ENCODE results near the gene FAR1. TPM values are rescaled to one million over a fixed set of nuclear protein-coding genes. Genes with fewer than 3 reads are reported as not detected.
"Not testable (repeated sequence)": the region's sequence is repeated elsewhere in the genome, so short reads cannot be mapped to it uniquely, and the experiment has no call there.

The FAR1 gene
- total RNA-seq, 1 donor from 2014 or later = 58.0 TPM

- no peak for DNase-seq (ENCODE audit: low spot score, unreplicated experiment)
These were observed 18.8 kb upstream of the FAR1 start for GRCh38 chr11:13649619-13650018.

DNA sequence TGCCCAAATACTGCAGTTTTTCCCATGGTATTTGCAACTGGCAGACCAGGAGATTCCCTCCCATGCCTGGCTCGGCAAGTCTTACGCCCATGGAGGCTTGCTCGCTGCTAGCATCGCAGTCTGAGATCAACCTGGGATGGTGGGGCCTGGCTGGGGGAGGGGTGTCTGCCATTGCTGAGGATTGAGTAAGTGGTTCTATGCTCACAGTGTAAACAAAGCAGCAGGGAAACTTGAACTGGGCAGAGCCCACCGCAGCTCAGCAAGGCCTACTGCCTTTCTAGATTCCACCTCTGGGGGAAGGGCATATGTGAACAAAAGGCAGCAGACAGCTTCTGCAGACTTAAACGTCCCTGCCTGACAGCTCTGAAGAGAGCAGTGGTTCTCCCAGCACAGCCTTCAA is 17.0 kb upstream of the FAR1 start:
- Mint-ChIP-seq H3K9me3 (ENCODE audit: low read depth) (peaks cover 12% of the 10 kb centered on the region), H3K27me3 (peaks cover 13% of the 10 kb centered on the region)
- not testable (repeated sequence) for H3K4me3 Mint-ChIP-seq (ENCODE audit: low read depth); H3K27ac Mint-ChIP-seq; H3K36me3 Mint-ChIP-seq (ENCODE audit: insufficient read depth); DNase-seq (ENCODE audit: low spot score, unreplicated experiment); H3K4me1 Mint-ChIP-seq (ENCODE audit: low read depth)

More at GRCh38 chr11:13649619-13650018, 18.8 kb upstream of the FAR1 start:
- no peak overlapping the region for H3K27ac Mint-ChIP-seq
- TF ChIP-seq CTCF (IDR thresholded peaks at IDR 0.05; ENCODE audit: unreplicated experiment) = no peak
- H3K27me3 Mint-ChIP-seq = peaks cover 13% of the 10 kb centered on the region
- H3K9me3 Mint-ChIP-seq (ENCODE audit: low read depth) = peaks cover 12% of the 10 kb centered on the region
- no peak overlapping the region for H3K4me3 Mint-ChIP-seq (ENCODE audit: low read depth)
- peaks cover 11% of the 10 kb centered on the region for H3K4me1 Mint-ChIP-seq (ENCODE audit: low read depth)
- no peaks in the 10 kb centered on the region for H3K36me3 Mint-ChIP-seq (ENCODE audit: insufficient read depth)

GRCh38 chr11:13661074-13661623 is 7.3 kb upstream of the FAR1 start:
- no peak overlapping the region for H3K4me3 Mint-ChIP-seq (ENCODE audit: low read depth)

DNA sequence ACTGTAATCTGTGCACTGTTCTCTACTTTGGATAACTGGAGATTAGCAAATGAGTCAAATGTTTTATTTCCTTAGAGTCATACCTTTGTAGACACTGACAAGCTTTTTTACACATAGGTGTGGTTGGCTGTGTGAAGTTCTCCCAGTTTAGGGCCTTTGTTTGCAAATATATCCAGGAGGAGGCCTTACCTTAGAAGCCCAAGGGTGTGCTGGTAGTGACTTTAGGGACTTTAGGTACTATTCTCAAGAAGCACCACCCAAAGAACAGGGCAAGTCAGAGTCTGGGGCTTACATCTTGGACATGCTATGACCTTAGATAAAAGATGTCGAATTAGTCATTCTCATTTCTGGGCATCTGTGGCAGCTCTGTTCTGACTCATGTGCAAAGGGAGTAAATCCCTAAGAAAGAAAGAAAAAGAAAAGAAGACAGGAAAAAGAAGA is 4.8 kb upstream of the FAR1 start:
- H3K27me3 Mint-ChIP-seq = peaks cover 9% of the 10 kb centered on the region
- H3K4me1 Mint-ChIP-seq (ENCODE audit: low read depth) = peaks cover 6% of the 10 kb centered on the region
- H3K27ac Mint-ChIP-seq = no peak overlapping the region
- H3K4me3 Mint-ChIP-seq (ENCODE audit: low read depth) = no peak overlapping the region
- TF ChIP-seq CTCF (IDR thresholded peaks at IDR 0.05; ENCODE audit: unreplicated experiment) = no peak
- H3K36me3 Mint-ChIP-seq (ENCODE audit: insufficient read depth) = peaks cover 5% of the 10 kb centered on the region
- DNase-seq (ENCODE audit: low spot score, unreplicated experiment) = no peak
- H3K9me3 Mint-ChIP-seq (ENCODE audit: low read depth) = peaks cover 6% of the 10 kb centered on the region

More at GRCh38 chr11:13661074-13661623, 7.3 kb upstream of the FAR1 start:
- Mint-ChIP-seq H3K9me3 (ENCODE audit: low read depth) (peaks cover 8% of the 10 kb centered on the region), H3K27me3 (peaks cover 3% of the 10 kb centered on the region), H3K27ac (no peak overlapping the region), H3K36me3 (ENCODE audit: insufficient read depth) (peaks cover 5% of the 10 kb centered on the region), H3K4me1 (ENCODE audit: low read depth) (no peaks in the 10 kb centered on the region)
- no peak for TF ChIP-seq CTCF (IDR thresholded peaks at IDR 0.05; ENCODE audit: unreplicated experiment)
- no peak for DNase-seq (ENCODE audit: low spot score, unreplicated experiment)

DNA sequence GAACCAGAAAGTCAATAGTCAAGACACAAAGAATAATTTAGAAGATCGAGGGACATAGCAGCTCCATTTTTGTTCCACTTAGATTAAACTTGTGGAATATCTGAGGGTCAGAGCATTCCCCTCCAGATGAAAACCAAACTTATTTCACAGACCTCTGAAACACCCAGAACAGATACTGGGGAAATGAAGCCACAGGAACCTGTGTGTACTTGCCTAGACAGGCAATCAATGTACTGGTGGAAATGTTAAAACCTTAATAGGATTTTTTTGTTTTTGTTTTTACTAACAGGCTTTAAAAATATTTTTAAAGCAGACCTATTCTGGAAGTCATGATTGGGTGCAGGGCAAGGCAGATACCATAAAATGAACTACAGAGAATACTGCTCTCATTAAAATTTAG is 4.1 kb upstream of the FAR1 start:
- no peak for DNase-seq (ENCODE audit: low spot score, unreplicated experiment)
- Mint-ChIP-seq H3K36me3 (ENCODE audit: insufficient read depth) (peaks cover 1% of the 10 kb centered on the region), H3K27me3 (peaks cover 9% of the 10 kb centered on the region), H3K27ac (no peak overlapping the region), H3K9me3 (ENCODE audit: low read depth) (no peaks in the 10 kb centered on the region), H3K4me1 (ENCODE audit: low read depth) (peaks cover 10% of the 10 kb centered on the region), H3K4me3 (ENCODE audit: low read depth) (no peak overlapping the region)
- TF ChIP-seq CTCF (IDR thresholded peaks at IDR 0.05; ENCODE audit: unreplicated experiment) = no peak

DNA sequence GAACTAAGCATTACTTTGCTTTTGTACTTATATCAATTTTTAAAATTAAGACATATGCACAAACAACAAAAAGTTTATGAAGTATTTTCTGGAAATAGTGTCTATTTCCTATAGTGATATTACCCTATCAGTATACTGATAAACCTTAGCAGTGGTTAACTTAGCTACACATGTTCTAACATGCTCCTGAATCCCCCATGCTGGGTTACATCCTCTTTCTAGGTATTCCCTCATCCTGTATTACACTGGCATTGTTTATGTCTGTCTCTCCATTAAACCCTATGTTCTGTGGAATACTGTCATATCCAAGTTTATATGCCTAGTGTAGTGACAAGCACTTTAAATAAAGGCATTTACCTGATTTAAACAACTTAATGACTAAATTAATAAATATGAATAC is 1.8 kb upstream of the FAR1 start:
- H3K4me3 Mint-ChIP-seq (ENCODE audit: low read depth) = no peak overlapping the region
- H3K9me3 Mint-ChIP-seq (ENCODE audit: low read depth) = no peaks in the 10 kb centered on the region
- H3K36me3 Mint-ChIP-seq (ENCODE audit: insufficient read depth) = peaks cover 7% of the 10 kb centered on the region
- H3K27ac Mint-ChIP-seq = no peak overlapping the region
- peaks cover 23% of the 10 kb centered on the region for H3K4me1 Mint-ChIP-seq (ENCODE audit: low read depth)
- peaks cover 16% of the 10 kb centered on the region for H3K27me3 Mint-ChIP-seq
- TF ChIP-seq CTCF (IDR thresholded peaks at IDR 0.05; ENCODE audit: unreplicated experiment) = no peak
- DNase-seq (ENCODE audit: low spot score, unreplicated experiment) = no peak
